Stimulated activated CD8-positive, alpha-beta memory T cell treated with anti-CD3 and anti-CD28 coated beads, Interleukin-12 subunit alpha, Interleukin-12 subunit beta, amount 100 ng/mL, for 24 hours (primary cell): ENCODE data around the gene PDE6H.

ENCODE experiments used
- DNase-seq: peaks from one replicate; pipeline ENCODE4 v3.0.0-alpha.2; 2020; ENCODE audit errors: extremely low read depth

PDE6H gene

GRCh38 chr12:15001733-15002382, 29.0 kb downstream of the PDE6H start:
- no peak for DNase-seq

GRCh38 chr12:15004421-15004820, 31.6 kb downstream of the PDE6H start:
- DNase-seq: no peak

GRCh38 chr12:15005064-15005463, 32.2 kb downstream of the PDE6H start:
- no peak for DNase-seq

- no peak for DNase-seq
These were observed 34.7 kb downstream of the PDE6H start for GRCh38 chr12:15007551-15007950.

GRCh38 chr12:15011162-15011561, 38.3 kb downstream of the PDE6H start:
- DNase-seq: no peak

- no peak for DNase-seq
These were observed 40.9 kb downstream of the PDE6H start for GRCh38 chr12:15013634-15014179.

GRCh38 chr12:15014708-15015107, 41.9 kb downstream of the PDE6H start:
- DNase-seq: no peak

- DNase-seq: no peak
These were observed 42.3 kb downstream of the PDE6H start for GRCh38 chr12:15015121-15015520.

- DNase-seq: no peak
These were observed 47.3 kb downstream of the PDE6H start for GRCh38 chr12:15020156-15020555.
